ENCODE data around the gene PRSS38.

The PRSS38 gene

GRCh38 chr1:227779021-227779441 lies 36.4 kb upstream of the PRSS38 start:
- DNase-seq = no peak

GRCh38 chr1:227779685-227780084 lies 35.8 kb upstream of the PRSS38 start:
- no peak for DNase-seq

GRCh38 chr1:227780101-227781044 lies 35.1 kb upstream of the PRSS38 start:
- no peak for DNase-seq

- no peak for DNase-seq
Measured at GRCh38 chr1:227781314-227781930, 34.1 kb upstream of the PRSS38 start.

- DNase-seq = no peak
Measured at GRCh38 chr1:227782226-227782625, 33.2 kb upstream of the PRSS38 start.

GRCh38 chr1:227785094-227785804 lies 30.2 kb upstream of the PRSS38 start:
- no peak for DNase-seq

GRCh38 chr1:227785805-227786671 lies 29.4 kb upstream of the PRSS38 start:
- DNase-seq = no peak

- peak; percentile 65 for DNase-seq
Measured at GRCh38 chr1:227786673-227787512, 28.6 kb upstream of the PRSS38 start.

GRCh38 chr1:227787513-227788270 lies 27.8 kb upstream of the PRSS38 start:
- DNase-seq = peak; percentile 79

- DNase-seq = peak; percentile 82
Measured at GRCh38 chr1:227788271-227789083, 27.0 kb upstream of the PRSS38 start.

- no peak for DNase-seq
Measured at GRCh38 chr1:227789084-227790033, 26.1 kb upstream of the PRSS38 start.

- no peak for DNase-seq
Measured at GRCh38 chr1:227790034-227790400, 25.5 kb upstream of the PRSS38 start.

- DNase-seq = no peak
Measured at GRCh38 chr1:227790868-227791267, 24.6 kb upstream of the PRSS38 start.

GRCh38 chr1:227791425-227792143 lies 23.9 kb upstream of the PRSS38 start:
- no peak for DNase-seq

- DNase-seq = no peak
Measured at GRCh38 chr1:227792216-227793078, 23.0 kb upstream of the PRSS38 start.
